ENCODE measurements around the gene USP25.

USP25 gene

GRCh38 chr21:15868940-15869339, 139.2 kb downstream of the USP25 start:
- no peak for DNase-seq (ENCODE audit: low read depth)

- no peak for DNase-seq (ENCODE audit: low read depth)
Measured at GRCh38 chr21:15870819-15871218, 141.0 kb downstream of the USP25 start.

- DNase-seq (ENCODE audit: low read depth), result no peak
Measured at GRCh38 chr21:15872236-15872635, 142.5 kb downstream of the USP25 start.

GRCh38 chr21:15874615-15875014, 144.8 kb downstream of the USP25 start:
- DNase-seq (ENCODE audit: low read depth), result no peak

GRCh38 chr21:15875286-15875685, 145.5 kb downstream of the USP25 start:
- DNase-seq (ENCODE audit: low read depth), result no peak

- no peak for DNase-seq (ENCODE audit: low read depth)
Measured at GRCh38 chr21:15893902-15894301, 164.1 kb downstream of the USP25 start.

- no peak for DNase-seq (ENCODE audit: low read depth)
Measured at GRCh38 chr21:15894596-15894995, 164.8 kb downstream of the USP25 start.

GRCh38 chr21:15895142-15896106, 165.6 kb downstream of the USP25 start:
- DNase-seq (ENCODE audit: low read depth), result no peak

GRCh38 chr21:15896501-15896900, 166.7 kb downstream of the USP25 start:
- no peak for DNase-seq (ENCODE audit: low read depth)

- no peak for DNase-seq (ENCODE audit: low read depth)
Measured at GRCh38 chr21:15904389-15904788, 174.6 kb downstream of the USP25 start.

GRCh38 chr21:15908187-15908586, 178.4 kb downstream of the USP25 start:
- no peak for DNase-seq (ENCODE audit: low read depth)

- DNase-seq (ENCODE audit: low read depth), result no peak
Measured at GRCh38 chr21:15928196-15928595, 198.4 kb downstream of the USP25 start.

GRCh38 chr21:15928686-15929425, 199.1 kb downstream of the USP25 start:
- no peak for DNase-seq (ENCODE audit: low read depth)

GRCh38 chr21:15929536-15929935, 199.8 kb downstream of the USP25 start:
- DNase-seq (ENCODE audit: low read depth), result no peak
